HepG2 (cell line): ENCODE measurements around the gene RBM44. TPM values are rescaled to one million over a fixed set of nuclear protein-coding genes. Genes with fewer than 3 reads are reported as not detected.

Experiments
- ATAC-seq: fragments of 200-7000 bp; cut with Tn5 transposase; 3 replicates; pipeline ENCODE4 v1.9.1; 2020; ENCODE audit warnings: mild to moderate bottlenecking, moderate library complexity
- BruUV-seq: library from RNA; stranded (reverse); fragments of 400-500 nt; replicated peaks from 2 replicates; lab custom pipeline; 2021; lab: Mats Ljungman, UMichigan
- CTCF ChIA-PET: fragments of 300-600 bp; formaldehyde crosslinking; extraction: SDS; loops from one replicate; lab custom pipeline; 2021; ENCODE audit warnings: low total read pairs, inconsistent platforms, low intra/inter-chr PET ratio; lab: Yijun Ruan, JAX
- POLR2A ChIA-PET: fragments of 350-600 bp; sonication (Branson Sonifier 250); formaldehyde crosslinking; loops from one replicate; lab custom pipeline; 2020; ENCODE audit warnings: antibody characterized with exemption, inconsistent platforms; lab: Yijun Ruan, JAX
- DNase-seq: peaks from one replicate; pipeline ENCODE4 v3.0.0-alpha.2; 2015; ENCODE audit warnings: low spot score
- FAIRE-seq: peaks from 3 replicates; lab custom pipeline; 2011; peaks lifted over from hg19 to GRCh38; lab: Jason Lieb, UNC
- H2AFZ ChIP-seq: one replicate; pipeline ENCODE4 v1.6.1; 2011; ENCODE audit warnings: low read length, inconsistent platforms
- H3K27ac ChIP-seq: fragments of 300-600 bp; 3 replicates; pipeline ENCODE4 v1.8.0; 2011; ENCODE audit warnings: mixed run types, mild to moderate bottlenecking, mixed read lengths, low read length, inconsistent platforms; ENCODE audit not compliant: insufficient read depth; ENCODE audit errors: extremely low read length
- H3K27me3 ChIP-seq, 2 experiments: fragments of 200-600 bp in 1 of 2; 2 replicates in 1 of 2; 3 replicates in 1 of 2; pipeline versions ENCODE4 v1.6.0 to v1.8.0; 2011; ENCODE audit warnings: low read length in 2 of 2, mild to moderate bottlenecking in 2 of 2, moderate library complexity in 2 of 2, inconsistent platforms in 1 of 2; ENCODE audit not compliant: insufficient read depth in 2 of 2, control insufficient read depth in 1 of 2
- H3K36me3 ChIP-seq, 2 experiments: fragments of 200-600 bp in 1 of 2; replicated peaks in 1 of 2; 2 replicates in 1 of 2; 3 replicates in 1 of 2; pipeline versions ENCODE4 v1.5.1 to v1.8.0; 2011; ENCODE audit warnings: low read length in 2 of 2, inconsistent platforms in 1 of 2; ENCODE audit not compliant: insufficient read depth in 2 of 2, control insufficient read depth in 1 of 2
- H3K4me1 ChIP-seq: 2 replicates; pipeline ENCODE4 v1.5.1; 2012; ENCODE audit warnings: low read length, inconsistent platforms; ENCODE audit not compliant: insufficient read depth
- H3K4me2 ChIP-seq: 2 replicates; pipeline ENCODE4 v1.6.0; 2011; ENCODE audit warnings: low read depth, low read length, inconsistent platforms
- H3K4me3 ChIP-seq, 3 experiments: fragments of 200-600 bp in 1 of 3; sonication (generic), shearing (Covaris generic) in 1 of 3; replicated peaks in 1 of 3; 2 replicates each; pipeline ENCODE4 v1.5.1; 2011 to 2016; ENCODE audit warnings: low read length in 3 of 3, inconsistent platforms in 2 of 3, low read depth in 2 of 3, mild to moderate bottlenecking in 2 of 3, control low read depth in 1 of 3, mixed read lengths in 1 of 3; ENCODE audit not compliant: insufficient read depth in 1 of 3
- H3K79me2 ChIP-seq: one replicate; pipeline ENCODE4 v1.6.1; 2011; ENCODE audit warnings: low read length, inconsistent platforms; ENCODE audit not compliant: insufficient read depth
- H3K9ac ChIP-seq: 2 replicates; pipeline ENCODE4 v1.6.0; 2011; ENCODE audit warnings: mild to moderate bottlenecking, low read depth, low read length, inconsistent platforms; ENCODE audit not compliant: insufficient read depth
- H3K9me3 ChIP-seq: 2 replicates; pipeline ENCODE4 v1.5.1; 2012; ENCODE audit warnings: mild to moderate bottlenecking, low read length
- H4K20me1 ChIP-seq: 2 replicates; pipeline ENCODE4 v1.6.0; 2011; ENCODE audit warnings: inconsistent platforms, mild to moderate bottlenecking, low read length, moderate library complexity; ENCODE audit not compliant: insufficient read depth
- ARHGAP35 ChIP-seq: sonication (generic); formaldehyde crosslinking; IDR thresholded peaks from 2 replicates; pipeline ENCODE4 v1.9.0; 2022; ENCODE audit warnings: mild to moderate bottlenecking, inconsistent platforms, moderate library complexity, missing genetic modification reagents, borderline replicate concordance
- DNMT1 ChIP-seq: sonication (generic); formaldehyde crosslinking; IDR thresholded peaks from 2 replicates; pipeline ENCODE4 v1.5.1; 2020; ENCODE audit warnings: mild to moderate bottlenecking, missing genetic modification reagents
- EEA1 ChIP-seq: sonication (generic); formaldehyde crosslinking; IDR thresholded peaks from 2 replicates; pipeline ENCODE4 v1.5.1; 2020; ENCODE audit warnings: mild to moderate bottlenecking, missing genetic modification reagents, borderline replicate concordance
- MTF1 ChIP-seq: sonication (generic); formaldehyde crosslinking; IDR thresholded peaks from 2 replicates; pipeline ENCODE4 v1.5.0; 2020; ENCODE audit warnings: missing genetic modification reagents
- RBM39 ChIP-seq: fragments of 200-400 bp; formaldehyde crosslinking; IDR thresholded peaks from one replicate; pipeline ENCODE4 v1.6.1; 2018; ENCODE audit warnings: antibody characterized with exemption, mild to moderate bottlenecking, low read depth, low read length; ENCODE audit not compliant: poor library complexity, severe bottlenecking
- TAF1 ChIP-seq: sonication (generic); formaldehyde crosslinking; IDR thresholded peaks from 2 replicates; pipeline ENCODE4 v1.4.0; 2020; ENCODE audit warnings: missing genetic modification reagents
- WGBS: methylation state at CpG from one replicate; pipeline ENCODE4 v1.1.6; 2017; ENCODE audit warnings: low lambda C conversion rate; 5-methylcytosine and 5-hydroxymethylcytosine counted together
- in situ Hi-C: cut with HindIII; loops from 2 replicates; pipeline ENCODE4 v1.10.0; 2017; ENCODE audit warnings: low pct_unique_long_range_greater_than_20kb; ENCODE audit not compliant: extremely low pct_ligation_motif_present
- intact Hi-C: fragments of 100-400 bp; cut with micrococcal nuclease; formaldehyde crosslinking; loops from one replicate; pipeline ENCODE4 v1.10.0; 2022; ENCODE audit not compliant: unreplicated experiment
- polyA plus RNA-seq, 8 experiments: library from polyadenylated mRNA; depleted of rRNA in 3 of 8; stranded (reverse) in 7 of 8; unstranded in 1 of 8; fragments of >200 nt; fragmentation: Illumina TruSeq in 4 of 8; extraction: Trizol in 4 of 8; gene quantifications; 2 replicates each; pipeline versions ENCODE4 v1.2.1 to v1.2.3, GENCODE V29; 2011 to 2016; ENCODE audit warnings: low read depth in 4 of 8, missing spikeins in 1 of 8, mixed read lengths in 1 of 8; ENCODE audit not compliant: insufficient read depth in 1 of 8
- total RNA-seq, 5 experiments: library from RNA; depleted of rRNA; stranded (reverse); fragments of >200 nt; fragmentation: Illumina TruSeq; extraction: Trizol; gene quantifications; 2 replicates each; pipeline ENCODE4 v1.2.3, GENCODE V29; 2016; ENCODE audit warnings: low read depth in 1 of 5
- TF ChIP-seq, protein P1 (sequence below): sonication (generic); formaldehyde crosslinking; IDR thresholded peaks from 2 replicates; pipeline ENCODE4 v1.9.0; 2022; ENCODE audit warnings: low read depth, missing genetic modification reagents

RBM44 gene
- total and polyA plus RNA-seq, 2 of the 13 experiments (the other 11 are each of a cell fraction or from before 2014, with no cell fraction given) = 0.13 to 0.50 TPM

DNA sequence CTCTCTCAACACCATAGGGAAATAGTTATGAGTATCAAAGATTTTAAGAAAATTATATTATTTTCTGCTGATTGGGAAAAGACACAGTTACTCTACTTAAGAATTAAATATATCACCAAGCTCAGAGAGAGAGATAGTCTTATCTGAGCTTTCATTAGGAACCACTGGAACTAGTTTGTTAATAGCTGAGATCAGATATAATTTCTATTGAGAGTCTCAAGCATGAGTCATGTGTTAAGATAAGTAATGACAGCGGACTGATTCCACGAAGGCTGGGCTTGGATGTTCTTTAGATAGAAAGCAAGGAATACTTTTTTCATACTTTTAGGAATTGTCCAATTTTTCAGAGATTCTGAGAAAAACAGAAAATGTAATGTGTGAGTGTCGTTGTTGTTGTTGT is 44.4 kb upstream of the RBM44 start:
- POLR2A ChIA-PET = no interaction called here
- H3K79me2 ChIP-seq = no peaks in the 10 kb centered on the region
- no peak for TF ChIP-seq RBM39
- TF ChIP-seq TAF1 (CRISPR knock-in tag) = no peak
- no peak for TF ChIP-seq ARHGAP35
- TF ChIP-seq MTF1 (CRISPR knock-in tag) = no peak
- TF ChIP-seq EEA1 = no peak
- TF ChIP-seq, protein P1, sequence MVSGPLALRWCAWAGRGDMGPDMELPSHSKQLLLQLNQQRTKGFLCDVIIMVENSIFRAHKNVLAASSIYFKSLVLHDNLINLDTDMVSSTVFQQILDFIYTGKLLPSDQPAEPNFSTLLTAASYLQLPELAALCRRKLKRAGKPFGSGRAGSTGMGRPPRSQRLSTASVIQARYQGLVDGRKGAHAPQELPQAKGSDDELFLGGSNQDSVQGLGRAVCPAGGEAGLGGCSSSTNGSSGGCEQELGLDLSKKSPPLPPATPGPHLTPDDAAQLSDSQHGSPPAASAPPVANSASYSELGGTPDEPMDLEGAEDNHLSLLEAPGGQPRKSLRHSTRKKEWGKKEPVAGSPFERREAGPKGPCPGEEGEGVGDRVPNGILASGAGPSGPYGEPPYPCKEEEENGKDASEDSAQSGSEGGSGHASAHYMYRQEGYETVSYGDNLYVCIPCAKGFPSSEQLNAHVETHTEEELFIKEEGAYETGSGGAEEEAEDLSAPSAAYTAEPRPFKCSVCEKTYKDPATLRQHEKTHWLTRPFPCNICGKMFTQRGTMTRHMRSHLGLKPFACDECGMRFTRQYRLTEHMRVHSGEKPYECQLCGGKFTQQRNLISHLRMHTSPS (CRISPR knock-in tag) = no peak
- TF ChIP-seq DNMT1 (CRISPR knock-in tag) = no peak
- TF ChIP-seq, all 625 proteins: peak for 0
- in situ Hi-C loops = no loop called here
- Histone ChIP-seq H4K20me1 (no peaks in the 10 kb centered on the region), H3K9ac (no peak overlapping the region), H3K27ac (no peak overlapping the region), H3K27me3 (no peaks in the 10 kb centered on the region), H3K4me1 (no peaks in the 10 kb centered on the region), H3K36me3 (peaks cover 27 to 68% of the 10 kb centered on the region in 2 experiments), H3K4me3 (no peak overlapping the region), H3K4me2 (no peak overlapping the region), H3K9me3 (no peaks in the 10 kb centered on the region), H2AFZ (no peak overlapping the region)
- intact Hi-C loops = no loop called here
- 97% methylated on average over 3 of the region's 3 CpGs for WGBS
- CTCF ChIA-PET = no interaction called here
- DNase-seq = no peak
- no TSS peak for BruUV-seq
- ATAC-seq = no peak
- no peak for FAIRE-seq
